IPS-NIHi11 (cell line): Measurements from ENCODE around the gene HMCN2.

Source experiments
- DNase-seq: peaks from one replicate; pipeline ENCODE4 v3.0.0; 2012; ENCODE audit warnings: mixed read lengths, low spot score

Gene HMCN2

DNA sequence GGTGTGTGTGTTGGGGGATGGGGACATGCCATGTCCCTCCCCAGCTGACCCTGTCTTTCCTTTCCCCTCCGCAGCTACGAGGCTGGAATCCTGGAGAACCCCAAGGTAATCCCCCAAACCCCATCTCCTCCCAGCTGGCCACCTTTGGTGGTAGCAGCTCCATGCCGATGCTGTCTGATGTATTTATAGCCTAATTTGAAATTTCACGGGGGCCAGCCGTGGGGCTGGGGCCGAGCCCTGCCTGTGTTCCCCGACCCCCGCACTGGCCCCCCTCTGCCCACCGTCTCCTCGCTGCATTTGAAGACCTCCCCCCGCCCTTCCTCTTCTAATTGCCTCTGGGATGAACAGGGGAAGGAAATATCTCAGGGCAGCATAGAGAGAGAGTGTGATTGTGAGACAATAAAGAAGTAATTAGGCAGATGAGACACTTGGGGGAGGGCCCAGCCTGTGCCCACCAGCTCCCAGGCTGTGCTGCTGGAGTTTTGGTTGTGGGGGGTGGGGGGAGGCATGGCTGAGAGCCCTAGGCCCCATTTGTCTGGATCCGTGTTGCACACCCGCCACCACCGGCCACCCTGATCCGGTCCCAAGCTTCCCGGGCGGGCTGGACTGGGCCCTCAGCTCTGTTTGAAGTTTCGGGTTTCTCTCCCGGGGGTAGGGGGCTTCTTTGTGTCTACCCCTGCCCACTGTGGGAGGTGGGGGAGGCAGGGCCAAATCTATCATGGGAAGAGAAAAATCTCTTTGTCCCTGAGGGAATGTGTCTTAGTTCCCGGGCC lies 206.0 kb downstream of the HMCN2 start:
- DNase-seq, result no peak

DNA sequence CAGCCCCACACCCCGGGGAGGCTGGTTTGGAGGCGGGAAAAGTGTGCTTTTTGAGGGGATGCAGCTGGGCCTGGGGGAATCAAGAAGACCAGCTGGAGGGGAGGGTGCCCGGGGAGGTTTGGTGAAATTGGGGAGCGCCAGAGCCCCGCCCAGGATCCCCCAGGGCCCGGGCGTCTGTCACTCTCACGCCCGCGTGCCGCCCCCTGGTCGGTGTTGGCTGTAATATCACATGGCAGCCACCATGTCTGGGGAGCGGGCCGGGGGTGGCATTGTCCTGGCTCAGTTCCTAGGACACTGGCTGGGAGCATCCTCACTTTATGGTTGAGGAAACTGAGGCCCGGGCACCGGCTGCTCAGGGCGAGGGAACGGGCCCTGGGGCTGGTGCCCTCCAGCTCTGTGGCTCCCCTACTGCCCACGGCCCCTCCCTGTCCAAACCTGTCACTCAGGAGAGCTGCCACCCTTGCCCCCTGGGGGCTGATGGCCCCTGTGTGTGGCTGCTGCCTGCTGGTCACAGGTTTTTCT lies 206.7 kb downstream of the HMCN2 start:
- DNase-seq, result no peak

- DNase-seq, result no peak
These were observed 207.4 kb downstream of the HMCN2 start for GRCh38 chr9:130473009-130473408.

GRCh38 chr9:130473566-130473965 lies 208.0 kb downstream of the HMCN2 start:
- no peak for DNase-seq

GRCh38 chr9:130474106-130474505 lies 208.5 kb downstream of the HMCN2 start:
- DNase-seq, result no peak

DNA sequence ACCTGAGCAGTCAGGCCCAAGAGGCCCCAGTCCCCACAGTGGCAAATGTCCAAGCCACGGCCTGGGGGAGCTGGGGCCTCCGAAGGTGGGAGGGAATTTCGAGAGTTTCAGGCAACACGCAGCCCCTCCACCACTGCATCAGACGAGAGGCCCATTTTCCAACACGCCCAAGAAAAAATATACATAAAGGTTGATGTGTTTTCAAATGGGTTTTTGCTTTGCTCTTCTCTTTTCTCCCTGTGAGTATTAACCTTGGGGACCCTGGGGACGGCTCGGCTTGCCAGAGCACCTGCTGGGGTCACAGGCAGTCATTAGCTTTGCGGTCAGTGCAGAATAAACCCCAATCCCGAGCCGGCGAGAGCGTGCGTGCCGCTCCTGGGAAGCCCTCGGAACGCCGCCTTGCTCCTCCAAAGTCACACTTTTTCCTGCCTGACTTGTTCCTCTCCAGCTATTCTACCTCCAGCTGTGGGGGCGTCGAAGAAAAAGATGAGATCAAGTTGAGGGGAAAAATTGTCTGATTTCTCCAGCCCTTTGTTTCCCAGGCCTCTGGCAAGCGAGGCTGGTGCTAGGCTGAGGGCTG lies 210.7 kb downstream of the HMCN2 start:
- DNase-seq, result no peak

DNA sequence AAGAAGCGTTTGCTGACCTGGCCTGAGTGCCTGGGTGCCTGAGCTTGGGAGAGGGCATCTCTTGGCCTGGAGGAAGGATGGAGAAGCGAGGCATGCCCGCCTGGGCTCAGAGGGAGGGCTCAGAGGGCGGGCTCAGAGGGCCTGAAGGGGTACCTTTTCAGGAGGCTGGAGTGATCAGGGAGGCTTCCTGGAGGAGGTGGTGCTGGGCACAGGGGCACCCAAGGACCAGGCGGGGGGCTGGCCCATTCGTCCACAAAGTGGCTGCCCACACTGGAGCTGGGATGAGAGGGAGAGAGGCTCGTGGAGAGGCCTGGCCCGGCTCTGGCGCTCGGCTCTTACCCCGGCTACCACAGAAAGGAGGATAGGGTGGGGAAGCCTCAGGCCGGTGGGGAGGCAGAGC lies 212.0 kb downstream of the HMCN2 start:
- no peak for DNase-seq

- no peak for DNase-seq
These were observed 212.6 kb downstream of the HMCN2 start for GRCh38 chr9:130478152-130478551.

DNA sequence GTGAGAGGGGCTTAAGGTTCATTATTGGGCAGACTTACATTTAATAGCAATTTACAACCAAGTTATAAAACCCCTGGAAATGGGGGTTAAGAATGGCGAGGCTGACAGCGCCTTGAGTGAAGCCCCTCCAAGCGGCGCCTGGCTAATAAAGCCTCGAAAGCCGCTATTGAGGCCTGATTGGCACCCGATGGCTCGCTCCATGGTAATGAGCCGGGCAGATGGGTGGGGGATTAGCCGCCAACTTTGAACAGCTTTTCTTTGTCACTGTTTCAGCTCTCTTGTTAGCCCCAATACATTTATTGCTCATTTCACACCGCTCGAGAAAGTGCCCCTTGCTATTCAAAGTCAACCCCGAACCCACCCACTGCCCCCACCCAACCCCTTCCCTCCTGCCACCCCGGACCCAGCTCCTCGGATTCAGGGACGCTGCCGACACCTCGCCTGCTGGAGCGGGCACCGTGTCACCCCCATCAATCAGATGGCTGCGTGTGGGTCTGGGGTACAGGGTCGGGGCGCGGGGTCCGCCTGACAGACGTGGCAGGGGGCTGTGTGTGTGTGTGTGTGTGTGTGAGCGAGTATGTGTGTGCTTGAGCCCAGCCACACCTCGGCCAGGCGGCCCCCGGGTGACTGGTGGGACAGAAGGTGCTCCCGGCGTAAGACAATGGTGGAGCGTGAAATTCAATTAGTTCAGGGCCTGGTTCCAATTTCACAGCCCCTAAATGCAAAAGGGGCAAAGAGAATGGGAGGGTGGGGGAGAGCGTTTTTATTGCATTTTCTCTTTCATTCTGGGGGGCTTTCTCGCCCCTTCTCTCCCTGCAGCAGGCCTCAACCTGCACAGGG lies 213.4 kb downstream of the HMCN2 start:
- DNase-seq, result no peak

GRCh38 chr9:130479587-130479986 lies 214.0 kb downstream of the HMCN2 start:
- no peak for DNase-seq

DNA sequence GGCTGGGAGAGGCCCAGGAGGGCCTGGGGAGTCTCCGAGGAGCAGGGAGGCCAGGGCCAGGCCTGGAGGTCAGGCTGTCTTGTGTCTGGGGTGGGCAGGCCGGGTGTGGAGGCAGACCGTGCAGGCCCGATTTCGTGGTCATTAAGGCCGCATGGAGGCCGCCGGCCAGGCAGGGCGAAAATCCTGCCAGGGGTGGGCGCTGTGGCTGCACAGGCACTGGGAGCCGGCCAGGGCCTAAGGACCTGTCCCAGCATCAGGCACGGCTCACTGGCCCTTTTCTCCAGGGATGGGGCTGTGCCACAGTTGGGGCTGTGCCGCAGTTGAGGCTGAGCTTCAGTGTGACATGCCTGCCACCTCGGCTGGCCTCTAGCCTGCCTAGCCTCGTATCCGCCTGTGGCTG lies 215.1 kb downstream of the HMCN2 start:
- DNase-seq, result peak; percentile 86

DNA sequence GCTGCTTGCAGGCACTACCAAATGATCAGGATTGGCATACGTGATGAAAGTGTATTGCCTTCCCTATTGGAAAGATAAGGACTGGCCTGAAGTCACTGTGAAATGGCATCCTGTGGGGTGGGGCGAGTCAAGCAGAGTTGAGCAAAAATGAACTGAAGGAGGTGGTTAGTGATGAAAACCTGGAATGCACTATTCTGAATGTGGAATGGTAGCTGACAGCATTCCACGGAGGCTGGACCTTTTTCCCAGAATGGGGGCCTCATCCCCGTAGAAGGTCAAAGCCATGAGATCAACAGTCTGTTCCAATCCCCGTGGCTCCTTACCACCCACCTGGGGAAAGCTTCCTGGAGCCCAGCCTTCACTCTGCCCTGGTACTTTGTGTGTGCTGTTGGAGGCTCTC lies 216.9 kb downstream of the HMCN2 start:
- no peak for DNase-seq

- peak; percentile 54 for DNase-seq
These were observed 217.9 kb downstream of the HMCN2 start for GRCh38 chr9:130483371-130483971.
